Kidney epithelial cell (primary cell): Measurements from ENCODE around the gene EFR3B. TPM values are rescaled to one million over a fixed set of nuclear protein-coding genes. Genes with fewer than 3 reads are reported as not detected.

Experiments
- DNase-seq: peaks from one replicate; pipeline ENCODE4 v3.0.0-alpha.2; 2010; ENCODE audit warnings: low read depth
- H3K27me3 ChIP-seq: 2 replicates; pipeline ENCODE4 v1.6.0; 2011; ENCODE audit warnings: low read length; ENCODE audit not compliant: control insufficient read depth, insufficient read depth
- H3K36me3 ChIP-seq: 2 replicates; pipeline ENCODE4 v1.5.1; 2011; ENCODE audit warnings: low read length; ENCODE audit not compliant: control insufficient read depth, insufficient read depth
- H3K4me3 ChIP-seq: 2 replicates; pipeline ENCODE4 v1.5.1; 2011; ENCODE audit warnings: low read depth, mild to moderate bottlenecking, control low read depth, low read length
- CTCF ChIP-seq: IDR thresholded peaks from 2 replicates; pipeline ENCODE4 v1.5.1; 2011; ENCODE audit warnings: mild to moderate bottlenecking, moderate library complexity, low read length, control low read depth, inconsistent platforms; ENCODE audit not compliant: insufficient read depth, poor library complexity, severe bottlenecking
- total RNA-seq: library from RNA; depleted of rRNA; stranded (reverse); fragments of >200 nt; gene quantifications from 2 replicates; pipeline ENCODE4 v1.2.3, GENCODE V29; 2015

Gene EFR3B
- total RNA-seq, 1 donor from 2014 or later = 2.3 TPM

- no peak for TF ChIP-seq CTCF
- no peak for DNase-seq
- H3K36me3 ChIP-seq = no peaks in the 10 kb centered on the region
- H3K27me3 ChIP-seq = no peaks in the 10 kb centered on the region
- H3K4me3 ChIP-seq = no peak overlapping the region
Observed at GRCh38 chr2:25055376-25055920, 13.6 kb downstream of the EFR3B start.

GRCh38 chr2:25056098-25056821, 14.4 kb downstream of the EFR3B start:
- Histone ChIP-seq H3K4me3 (no peak overlapping the region), H3K27me3 (no peaks in the 10 kb centered on the region), H3K36me3 (no peaks in the 10 kb centered on the region)
- TF ChIP-seq CTCF = no peak
- no peak for DNase-seq

DNA sequence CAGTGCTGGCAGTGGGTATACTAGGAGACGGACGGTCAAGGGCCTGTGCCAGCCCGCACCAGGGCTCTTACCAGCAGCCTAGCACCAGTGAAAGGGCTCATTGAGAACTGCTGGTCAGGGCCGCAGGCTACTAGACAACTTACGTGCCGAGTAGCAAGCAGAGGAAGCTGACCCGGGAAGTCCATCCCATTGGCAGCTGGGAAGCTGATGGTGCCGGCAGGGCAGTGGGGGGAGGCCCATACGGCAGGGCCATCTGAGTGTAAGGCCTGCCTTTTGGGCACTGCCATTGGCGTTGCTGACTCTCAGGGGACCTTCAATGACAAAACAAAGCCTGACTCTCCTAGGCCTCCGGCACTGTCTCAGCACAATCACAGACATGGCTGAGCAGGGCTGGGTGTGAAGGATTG, 20.6 kb downstream of the EFR3B start:
- H3K27me3 ChIP-seq = no peaks in the 10 kb centered on the region
- no peak for TF ChIP-seq CTCF
- no peaks in the 10 kb centered on the region for H3K36me3 ChIP-seq
- H3K4me3 ChIP-seq = no peak overlapping the region
- DNase-seq = no peak

DNA sequence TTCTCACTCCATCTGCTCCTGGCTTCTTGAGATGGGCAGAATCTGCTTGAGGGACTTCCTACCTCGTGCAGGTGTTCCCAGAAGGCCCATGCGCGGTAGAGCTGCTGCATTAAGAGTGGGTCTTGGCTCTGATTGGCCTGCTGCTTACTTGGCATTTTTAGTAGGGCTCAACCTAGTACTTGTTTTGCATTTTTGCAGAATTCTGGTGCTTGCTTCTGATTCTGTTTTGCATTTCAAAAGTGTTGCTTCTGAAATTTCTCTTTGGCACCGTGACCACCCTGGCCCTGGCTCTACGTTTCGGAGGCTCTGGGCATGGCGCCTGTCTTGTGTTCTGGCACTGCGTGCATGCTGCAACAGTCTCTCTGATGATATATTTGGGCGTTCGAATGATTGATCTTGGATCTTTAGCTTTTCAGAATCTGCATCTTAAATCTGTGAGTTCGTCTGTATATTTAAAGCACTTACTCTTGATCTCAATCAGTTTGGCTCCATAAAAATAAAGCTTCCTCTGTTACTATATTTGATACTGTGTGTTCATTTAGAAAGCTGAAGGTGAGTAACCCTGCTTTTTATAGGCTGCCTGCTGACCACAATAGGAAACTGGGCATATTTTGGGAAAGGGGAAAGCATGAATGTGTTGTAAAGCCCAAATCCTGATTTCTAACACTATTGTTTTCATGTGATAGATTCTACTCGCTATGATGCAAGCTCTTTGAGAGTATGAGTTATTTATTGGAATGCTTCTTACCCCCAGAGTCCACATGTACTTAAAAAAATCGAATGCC, 22.2 kb downstream of the EFR3B start:
- Histone ChIP-seq H3K36me3 (no peaks in the 10 kb centered on the region), H3K27me3 (no peaks in the 10 kb centered on the region), H3K4me3 (no peak overlapping the region)
- DNase-seq = no peak
- TF ChIP-seq CTCF = no peak

- DNase-seq = no peak
- H3K27me3 ChIP-seq = no peaks in the 10 kb centered on the region
- no peak for TF ChIP-seq CTCF
- H3K4me3 ChIP-seq = no peak overlapping the region
- no peaks in the 10 kb centered on the region for H3K36me3 ChIP-seq
Observed at GRCh38 chr2:25065768-25066167, 23.9 kb downstream of the EFR3B start.
